Measurements from ENCODE around the gene IQGAP3.
A peak's percentile ranks its signal among the peaks of the same experiment; 100 is the strongest.
"Not testable (repeated sequence)": the region's sequence is repeated elsewhere in the genome, so short reads cannot be mapped to it uniquely, and the experiment has no call there.

The IQGAP3 gene

GRCh38 chr1:156592158-156592909 is 20.0 kb upstream of the IQGAP3 start:
- Histone ChIP-seq H3K27me3 (ENCODE audit: control insufficient read depth, insufficient read depth, low read length) (no peaks in the 10 kb centered on the region), H3K36me3 (ENCODE audit: control insufficient read depth, insufficient read depth, low read length) (peaks cover 10% of the 10 kb centered on the region), H3K9ac (ENCODE audit: low read length) (peak overlapping the region; percentile 97), H3K9me3 (ENCODE audit: control insufficient read depth, low read length) (no peaks in the 10 kb centered on the region), H3K4me1 (ENCODE audit: control insufficient read depth, insufficient read depth, low read length) (peaks cover 18% of the 10 kb centered on the region), H3K4me3 (ENCODE audit: low read length) (peak overlapping the region; percentile 84)

- Histone ChIP-seq H3K36me3 (ENCODE audit: control insufficient read depth, insufficient read depth, low read length) (peaks cover 10% of the 10 kb centered on the region), H3K9ac (ENCODE audit: low read length) (peak within 1 kb of the TSS; percentile 97), H3K4me1 (ENCODE audit: control insufficient read depth, insufficient read depth, low read length) (peaks cover 21% of the 10 kb centered on the region), H3K4me3 (ENCODE audit: low read length) (peak within 1 kb of the TSS; percentile 84), H3K9me3 (ENCODE audit: control insufficient read depth, low read length) (no peaks in the 10 kb centered on the region), H3K27me3 (ENCODE audit: control insufficient read depth, insufficient read depth, low read length) (no peaks in the 10 kb centered on the region)
Measured at GRCh38 chr1:156591432-156592157, 19.2 kb upstream of the IQGAP3 start, which contains the start of gene NAXE. NAXE (plus strand) TSS chr1:156591776; CDS start chr1:156591805, 29 bp downstream.

DNA sequence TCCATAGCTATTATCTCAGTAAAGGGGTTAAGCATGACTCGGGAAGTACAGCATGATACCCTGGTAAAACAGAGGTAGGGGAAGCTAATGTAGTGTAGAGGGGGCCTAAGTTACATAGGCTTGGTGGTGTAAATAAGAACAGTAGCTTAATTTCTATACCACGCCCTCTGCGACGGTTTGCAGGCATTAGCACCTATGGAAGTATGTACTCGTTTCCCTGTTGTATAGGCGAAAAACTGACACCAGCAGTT is 18.7 kb upstream of the IQGAP3 start:
- peak overlapping the region; percentile 97 for H3K9ac ChIP-seq (ENCODE audit: low read length)
- H3K4me3 ChIP-seq (ENCODE audit: low read length), result peak overlapping the region; percentile 84
- no peaks in the 10 kb centered on the region for H3K9me3 ChIP-seq (ENCODE audit: control insufficient read depth, low read length)
- H3K27me3 ChIP-seq (ENCODE audit: control insufficient read depth, insufficient read depth, low read length), result peaks cover under 1% of the 10 kb centered on the region
- H3K36me3 ChIP-seq (ENCODE audit: control insufficient read depth, insufficient read depth, low read length), result peaks cover 6% of the 10 kb centered on the region
- peaks cover 26% of the 10 kb centered on the region for H3K4me1 ChIP-seq (ENCODE audit: control insufficient read depth, insufficient read depth, low read length)

DNA sequence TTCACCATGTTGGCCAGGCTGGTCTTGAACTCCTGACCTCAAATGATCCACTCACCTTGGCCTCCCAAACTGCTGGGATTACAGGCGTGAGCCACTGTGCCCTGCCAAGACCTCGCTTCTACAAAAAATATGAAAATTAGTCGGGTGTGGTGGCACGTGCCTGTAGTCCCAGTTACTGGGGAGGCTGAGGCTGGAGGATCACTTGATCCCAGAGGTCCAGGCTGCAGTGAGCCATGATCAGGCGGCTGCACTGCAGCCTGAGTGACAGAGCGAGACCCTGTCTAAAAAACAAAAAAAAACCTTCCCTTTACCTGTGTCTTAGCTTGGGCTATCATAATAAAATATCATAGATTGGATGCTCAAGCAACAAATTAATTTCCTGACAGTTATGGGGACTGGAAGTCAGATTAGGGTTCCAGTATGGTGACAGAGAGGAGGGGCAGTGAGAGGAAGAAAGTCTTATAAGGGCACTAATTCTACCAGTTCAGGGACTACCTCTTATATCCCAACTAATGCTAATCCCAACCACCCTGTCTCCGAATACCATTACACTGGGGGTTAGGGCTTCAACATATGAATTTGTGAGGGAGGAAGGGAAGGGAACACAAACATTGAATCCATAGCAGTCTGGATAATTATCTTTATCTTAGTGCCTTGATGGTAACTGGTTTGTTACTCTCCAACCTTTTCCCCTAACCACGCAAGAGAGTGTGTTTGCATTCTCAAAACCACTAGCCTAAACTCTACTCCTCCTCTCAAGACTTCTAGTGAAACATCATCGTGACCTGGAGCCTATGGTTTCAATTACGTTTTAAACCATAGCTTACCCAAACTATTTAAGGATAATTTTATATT is 18.2 kb upstream of the IQGAP3 start:
- peak overlapping the region; percentile 97 for H3K9ac ChIP-seq (ENCODE audit: low read length)
- no peaks in the 10 kb centered on the region for H3K9me3 ChIP-seq (ENCODE audit: control insufficient read depth, low read length)
- H3K4me3 ChIP-seq (ENCODE audit: low read length), result peak overlapping the region; percentile 84
- peaks cover 28% of the 10 kb centered on the region for H3K4me1 ChIP-seq (ENCODE audit: control insufficient read depth, insufficient read depth, low read length)
- peaks cover 6% of the 10 kb centered on the region for H3K36me3 ChIP-seq (ENCODE audit: control insufficient read depth, insufficient read depth, low read length)
- peaks cover 4% of the 10 kb centered on the region for H3K27me3 ChIP-seq (ENCODE audit: control insufficient read depth, insufficient read depth, low read length)

DNA sequence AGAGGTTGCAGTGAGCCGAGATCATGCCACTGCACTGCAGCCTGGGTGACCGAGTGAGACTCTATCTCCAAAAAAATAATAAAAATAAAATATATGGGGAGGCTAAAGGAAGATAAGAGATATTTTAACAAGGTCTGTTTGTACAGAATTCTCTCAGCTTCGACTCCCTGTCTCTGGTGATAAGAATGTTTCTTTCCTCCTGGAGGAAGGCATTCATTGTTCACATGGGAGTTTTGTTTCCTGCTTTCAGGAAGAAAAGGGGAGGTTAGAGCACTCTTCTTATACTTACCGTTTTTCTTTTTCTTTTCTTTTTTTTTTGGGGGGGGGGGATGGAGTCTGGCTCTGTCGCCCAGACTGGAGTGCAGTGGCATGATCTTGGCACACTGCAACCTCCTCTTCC is 17.2 kb upstream of the IQGAP3 start:
- H3K9ac ChIP-seq (ENCODE audit: low read length), result no peak overlapping the region
- no peaks in the 10 kb centered on the region for H3K36me3 ChIP-seq (ENCODE audit: control insufficient read depth, insufficient read depth, low read length)
- H3K27me3 ChIP-seq (ENCODE audit: control insufficient read depth, insufficient read depth, low read length), result peaks cover 4% of the 10 kb centered on the region
- no peak overlapping the region for H3K4me3 ChIP-seq (ENCODE audit: low read length)
- peaks cover 28% of the 10 kb centered on the region for H3K4me1 ChIP-seq (ENCODE audit: control insufficient read depth, insufficient read depth, low read length)
- H3K9me3 ChIP-seq (ENCODE audit: control insufficient read depth, low read length), result no peaks in the 10 kb centered on the region

DNA sequence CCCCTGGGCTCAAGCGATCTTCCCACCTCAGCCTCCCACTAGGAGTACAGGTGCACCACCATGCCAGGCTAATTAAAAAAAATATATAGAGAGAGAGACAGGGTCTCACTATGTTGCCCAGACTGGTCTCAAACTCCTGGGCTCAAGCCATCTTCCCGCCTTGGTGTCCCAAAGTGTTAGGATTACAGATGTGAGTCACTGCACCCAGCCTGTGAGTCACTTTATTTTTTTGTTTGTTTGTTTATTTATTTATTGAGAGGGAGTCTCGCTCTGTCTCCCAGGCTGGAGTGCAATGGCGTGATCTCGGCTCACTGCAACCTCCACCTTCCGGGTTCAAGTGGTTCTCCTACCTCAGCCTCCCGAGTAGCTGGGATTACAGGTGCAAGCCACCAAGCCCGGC is 15.6 kb upstream of the IQGAP3 start:
- not testable (repeated sequence) for H3K4me3 ChIP-seq (ENCODE audit: low read length); H3K9ac ChIP-seq (ENCODE audit: low read length); H3K36me3 ChIP-seq (ENCODE audit: control insufficient read depth, insufficient read depth, low read length); H3K27me3 ChIP-seq (ENCODE audit: control insufficient read depth, insufficient read depth, low read length); H3K9me3 ChIP-seq (ENCODE audit: control insufficient read depth, low read length)
- H3K4me1 ChIP-seq (ENCODE audit: control insufficient read depth, insufficient read depth, low read length), result peaks cover 34% of the 10 kb centered on the region

DNA sequence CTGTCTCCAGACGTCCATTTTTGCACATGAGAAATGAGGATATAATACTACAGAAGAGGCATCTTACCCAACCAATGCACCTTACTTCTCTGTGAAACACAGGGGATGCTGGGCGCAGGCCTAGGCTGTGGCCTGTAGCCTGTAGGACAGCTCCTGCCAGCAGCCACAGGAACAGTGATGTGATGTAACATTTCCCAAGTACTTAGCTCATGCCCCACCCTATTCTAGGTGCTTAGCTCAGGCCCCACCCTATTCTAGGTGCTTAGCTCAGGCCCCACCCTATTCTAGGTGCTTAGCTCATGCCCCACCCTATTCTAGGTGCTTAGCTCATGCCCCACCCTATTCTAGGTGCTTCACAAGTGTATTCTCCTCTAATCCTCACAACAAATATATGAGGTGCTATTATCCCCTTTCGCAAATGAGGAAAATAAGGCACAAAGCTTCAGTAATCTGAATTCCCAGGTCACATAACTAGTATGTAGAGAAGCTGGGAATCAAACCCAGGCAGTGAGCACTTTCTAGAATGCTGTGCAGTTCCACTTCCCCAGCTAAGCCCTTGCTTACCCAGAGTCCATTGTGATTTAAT is 14.6 kb upstream of the IQGAP3 start:
- Histone ChIP-seq H3K4me3 (ENCODE audit: low read length) (no peak overlapping the region), H3K36me3 (ENCODE audit: control insufficient read depth, insufficient read depth, low read length) (no peaks in the 10 kb centered on the region), H3K4me1 (ENCODE audit: control insufficient read depth, insufficient read depth, low read length) (peaks cover 25% of the 10 kb centered on the region), H3K9me3 (ENCODE audit: control insufficient read depth, low read length) (no peaks in the 10 kb centered on the region), H3K9ac (ENCODE audit: low read length) (no peak overlapping the region), H3K27me3 (ENCODE audit: control insufficient read depth, insufficient read depth, low read length) (peaks cover 4% of the 10 kb centered on the region)

DNA sequence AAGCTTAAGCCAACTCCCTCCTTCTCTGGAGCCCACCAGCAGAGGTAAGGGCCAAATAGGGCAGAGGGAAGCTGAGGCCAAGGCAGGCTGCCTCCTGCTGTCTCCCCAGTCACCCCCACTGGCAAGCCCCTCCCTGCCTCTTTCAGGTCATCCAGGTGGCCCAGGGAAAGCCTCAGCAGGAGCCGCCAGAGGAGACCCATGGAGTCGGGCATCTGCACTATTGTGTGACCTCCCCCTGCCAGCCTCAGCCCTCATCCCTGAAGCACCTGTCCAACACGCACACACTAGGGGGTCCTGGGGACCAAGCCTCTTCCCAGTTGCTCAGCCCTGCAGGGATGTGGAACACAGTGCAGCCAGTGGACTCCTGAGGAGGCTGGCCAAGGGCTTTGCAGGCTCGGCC is 14.0 kb upstream of the IQGAP3 start:
- no peak overlapping the region for H3K4me3 ChIP-seq (ENCODE audit: low read length)
- no peaks in the 10 kb centered on the region for H3K36me3 ChIP-seq (ENCODE audit: control insufficient read depth, insufficient read depth, low read length)
- H3K27me3 ChIP-seq (ENCODE audit: control insufficient read depth, insufficient read depth, low read length), result peaks cover 4% of the 10 kb centered on the region
- H3K4me1 ChIP-seq (ENCODE audit: control insufficient read depth, insufficient read depth, low read length), result peaks cover 22% of the 10 kb centered on the region
- no peaks in the 10 kb centered on the region for H3K9me3 ChIP-seq (ENCODE audit: control insufficient read depth, low read length)
- no peak overlapping the region for H3K9ac ChIP-seq (ENCODE audit: low read length)

DNA sequence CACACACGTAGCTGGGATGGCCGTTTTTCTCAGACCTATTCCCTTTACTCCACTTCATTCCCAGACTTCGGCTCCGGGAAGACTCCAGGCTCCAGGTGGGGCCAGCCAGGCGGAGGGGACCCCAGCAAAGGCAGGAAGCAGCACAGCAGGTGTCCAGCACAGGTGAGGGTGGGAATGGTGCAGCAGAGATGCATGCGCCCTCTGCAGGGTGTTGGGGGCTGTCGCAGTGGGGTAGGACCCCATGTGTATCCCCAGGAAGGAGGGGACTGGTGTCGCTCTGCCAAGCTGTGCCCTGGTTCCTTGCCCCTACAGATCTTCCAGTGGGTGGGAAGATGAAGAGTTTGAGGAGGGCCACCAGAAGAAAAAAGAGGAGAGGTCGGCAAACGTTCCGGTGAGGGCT is 12.4 kb upstream of the IQGAP3 start:
- Histone ChIP-seq H3K4me1 (ENCODE audit: control insufficient read depth, insufficient read depth, low read length) (peaks cover 15% of the 10 kb centered on the region), H3K9ac (ENCODE audit: low read length) (no peak overlapping the region), H3K9me3 (ENCODE audit: control insufficient read depth, low read length) (no peaks in the 10 kb centered on the region), H3K27me3 (ENCODE audit: control insufficient read depth, insufficient read depth, low read length) (peaks cover 4% of the 10 kb centered on the region), H3K4me3 (ENCODE audit: low read length) (no peak overlapping the region), H3K36me3 (ENCODE audit: control insufficient read depth, insufficient read depth, low read length) (no peaks in the 10 kb centered on the region)

DNA sequence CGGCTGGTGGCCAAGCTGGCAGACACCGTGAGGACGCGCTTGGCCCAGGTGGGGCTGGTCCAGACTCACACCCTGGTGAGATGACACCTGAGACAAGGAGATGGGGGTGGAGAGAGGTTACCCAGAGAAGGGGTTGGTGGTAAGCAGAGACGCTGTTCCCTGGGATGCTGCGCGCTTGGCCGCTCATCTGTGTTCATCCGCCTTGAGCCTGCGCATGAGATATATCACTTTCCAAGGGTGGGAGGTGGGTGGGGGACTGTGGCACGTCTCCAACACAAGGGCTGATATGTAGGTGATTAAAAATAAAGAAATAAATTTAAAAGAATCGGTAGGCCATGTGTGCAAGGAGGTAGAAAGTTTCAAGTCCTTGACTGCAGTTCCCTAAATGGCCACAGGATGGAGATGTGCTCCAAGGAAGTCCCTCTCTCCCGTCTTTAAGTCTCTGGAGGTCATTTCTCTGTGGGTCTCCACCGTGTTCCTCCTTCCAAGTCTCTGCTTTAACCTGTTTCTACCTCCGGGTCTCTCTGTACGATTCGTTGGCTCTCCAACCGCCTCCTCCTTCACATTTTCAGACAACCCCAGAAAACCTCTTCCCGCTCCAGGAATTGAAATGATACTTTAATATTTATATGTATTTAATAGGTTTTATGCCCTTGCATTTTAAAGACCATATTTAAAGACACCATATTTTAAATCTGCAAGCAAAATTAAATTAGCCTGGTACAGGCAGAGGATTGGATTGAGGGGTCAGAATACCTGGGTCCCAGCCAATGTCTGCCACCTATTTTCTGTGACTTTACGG is 11.7 kb upstream of the IQGAP3 start:
- Histone ChIP-seq H3K9me3 (ENCODE audit: control insufficient read depth, low read length) (no peaks in the 10 kb centered on the region), H3K4me3 (ENCODE audit: low read length) (no peak overlapping the region), H3K9ac (ENCODE audit: low read length) (no peak overlapping the region), H3K27me3 (ENCODE audit: control insufficient read depth, insufficient read depth, low read length) (peaks cover 4% of the 10 kb centered on the region), H3K36me3 (ENCODE audit: control insufficient read depth, insufficient read depth, low read length) (no peaks in the 10 kb centered on the region), H3K4me1 (ENCODE audit: control insufficient read depth, insufficient read depth, low read length) (peaks cover 15% of the 10 kb centered on the region)

- peaks cover 20% of the 10 kb centered on the region for H3K4me1 ChIP-seq (ENCODE audit: control insufficient read depth, insufficient read depth, low read length)
- H3K27me3 ChIP-seq (ENCODE audit: control insufficient read depth, insufficient read depth, low read length), result peaks cover 4% of the 10 kb centered on the region
- H3K4me3 ChIP-seq (ENCODE audit: low read length), result no peak overlapping the region
- H3K9me3 ChIP-seq (ENCODE audit: control insufficient read depth, low read length), result no peaks in the 10 kb centered on the region
- H3K9ac ChIP-seq (ENCODE audit: low read length), result no peak overlapping the region
- H3K36me3 ChIP-seq (ENCODE audit: control insufficient read depth, insufficient read depth, low read length), result no peaks in the 10 kb centered on the region
Measured at GRCh38 chr1:156582388-156583017, 10.1 kb upstream of the IQGAP3 start.
